HepG2 (cell line): ENCODE data around the gene BICDL2.

Experiments
- CHD2 ChIP-seq: IDR thresholded peaks from 2 replicates; pipeline ENCODE4 v1.6.1; 2011; ENCODE audit warnings: low read depth, low read length, improper control_type of control experiment
- HNRNPLL ChIP-seq: fragments of 200-400 bp; formaldehyde crosslinking; IDR thresholded peaks from 2 replicates; pipeline ENCODE4 v1.6.1; 2017; ENCODE audit warnings: mild to moderate bottlenecking, low read depth, low read length; ENCODE audit not compliant: poor library complexity, severe bottlenecking
- JUNB ChIP-seq: sonication (generic); formaldehyde crosslinking; IDR thresholded peaks from 2 replicates; pipeline ENCODE4 v1.8.0; 2022; ENCODE audit warnings: missing genetic modification reagents, mild to moderate bottlenecking, borderline replicate concordance
- KAT2B ChIP-seq: fragments of 150-350 bp; IDR thresholded peaks from 2 replicates; pipeline ENCODE4 v1.6.1; 2014; ENCODE audit warnings: low read depth, low read length, borderline replicate concordance
- MAZ ChIP-seq, 2 experiments: sonication (generic) in 1 of 2; formaldehyde crosslinking in 1 of 2; IDR thresholded peaks; 2 replicates each; pipeline versions ENCODE4 v1.5.0 to v1.6.1; 2012 to 2020; ENCODE audit warnings: low read depth in 2 of 2, mild to moderate bottlenecking in 2 of 2, borderline replicate concordance in 1 of 2, improper control_type of control experiment in 1 of 2, low read length in 1 of 2, missing genetic modification reagents in 1 of 2, moderate library complexity in 1 of 2
- POLR2A ChIP-seq, 2 experiments: IDR thresholded peaks; 2 replicates each; pipeline ENCODE4 v1.6.1; 2011; ENCODE audit warnings: low read depth in 2 of 2, low read length in 2 of 2, mild to moderate bottlenecking in 1 of 2, moderate library complexity in 1 of 2; ENCODE audit not compliant: insufficient read depth in 1 of 2
- RBFOX2 ChIP-seq: fragments of 200-400 bp; formaldehyde crosslinking; IDR thresholded peaks from 2 replicates; pipeline ENCODE4 v1.6.1; 2017; ENCODE audit warnings: low read depth, mild to moderate bottlenecking, low read length
- RBM39 ChIP-seq: fragments of 200-400 bp; formaldehyde crosslinking; IDR thresholded peaks from one replicate; pipeline ENCODE4 v1.6.1; 2018; ENCODE audit warnings: antibody characterized with exemption, mild to moderate bottlenecking, low read depth, low read length; ENCODE audit not compliant: poor library complexity, severe bottlenecking
- ZBTB8A ChIP-seq: sonication (generic); formaldehyde crosslinking; IDR thresholded peaks from 2 replicates; pipeline ENCODE4 v1.4.0; 2020; ENCODE audit warnings: mild to moderate bottlenecking, low read depth, missing genetic modification reagents, borderline replicate concordance
- ZNF274 ChIP-seq: sonication (generic); formaldehyde crosslinking; IDR thresholded peaks from 2 replicates; pipeline ENCODE4 v1.5.1; 2020; ENCODE audit warnings: mild to moderate bottlenecking, missing genetic modification reagents
- TF ChIP-seq, protein P1 (sequence below): sonication (generic); formaldehyde crosslinking; IDR thresholded peaks from 2 replicates; pipeline ENCODE4 v1.5.0; 2020; ENCODE audit warnings: mild to moderate bottlenecking, missing genetic modification reagents, moderate library complexity

DNA sequence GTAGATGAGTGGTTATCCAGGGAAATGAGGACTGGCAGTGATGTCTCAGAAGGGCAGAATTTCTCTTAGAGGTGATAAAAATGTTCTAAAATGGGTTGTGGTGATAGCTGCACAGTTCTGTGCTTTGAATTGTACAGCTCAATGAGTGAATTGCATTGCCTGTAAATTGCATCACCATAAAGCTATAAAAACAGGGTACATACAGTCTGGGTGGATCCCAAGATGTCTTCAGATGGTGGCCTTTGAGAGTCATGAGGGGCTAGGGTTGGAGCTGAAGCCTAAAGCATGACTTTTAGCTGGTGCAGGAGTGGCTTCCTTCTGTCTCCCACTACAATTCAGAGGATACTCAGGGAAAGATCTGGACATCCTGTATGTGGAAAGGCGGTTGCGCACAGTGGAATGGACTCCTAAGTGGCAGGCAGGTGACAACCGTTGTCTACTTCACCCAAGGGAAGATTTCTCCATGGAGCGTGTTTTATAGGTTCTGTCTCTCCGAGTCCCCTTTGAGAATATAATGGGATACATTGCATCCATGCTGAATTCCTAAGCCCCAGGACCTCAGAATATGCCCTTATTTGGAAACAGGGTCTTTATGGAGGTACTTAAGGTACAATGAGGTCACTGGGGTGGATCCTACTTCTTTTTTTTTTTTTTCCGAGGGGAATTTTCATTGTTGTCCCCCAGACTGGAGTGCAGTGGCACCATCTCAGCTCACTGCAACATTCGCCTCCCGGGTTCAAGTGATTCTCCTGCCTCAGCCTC is 27.1 kb upstream of the BICDL2 start:
- no peak for TF ChIP-seq RBFOX2
- no peak for TF ChIP-seq POLR2A (IDR thresholded peaks at IDR 0.05; ENCODE audit: insufficient read depth in 1 of 2, low read depth in 2 of 2, low read length in 2 of 2)
- TF ChIP-seq HNRNPLL: no peak
- TF ChIP-seq ZBTB8A (CRISPR knock-in tag): no peak
- no peak for TF ChIP-seq KAT2B
- TF ChIP-seq, protein P1, sequence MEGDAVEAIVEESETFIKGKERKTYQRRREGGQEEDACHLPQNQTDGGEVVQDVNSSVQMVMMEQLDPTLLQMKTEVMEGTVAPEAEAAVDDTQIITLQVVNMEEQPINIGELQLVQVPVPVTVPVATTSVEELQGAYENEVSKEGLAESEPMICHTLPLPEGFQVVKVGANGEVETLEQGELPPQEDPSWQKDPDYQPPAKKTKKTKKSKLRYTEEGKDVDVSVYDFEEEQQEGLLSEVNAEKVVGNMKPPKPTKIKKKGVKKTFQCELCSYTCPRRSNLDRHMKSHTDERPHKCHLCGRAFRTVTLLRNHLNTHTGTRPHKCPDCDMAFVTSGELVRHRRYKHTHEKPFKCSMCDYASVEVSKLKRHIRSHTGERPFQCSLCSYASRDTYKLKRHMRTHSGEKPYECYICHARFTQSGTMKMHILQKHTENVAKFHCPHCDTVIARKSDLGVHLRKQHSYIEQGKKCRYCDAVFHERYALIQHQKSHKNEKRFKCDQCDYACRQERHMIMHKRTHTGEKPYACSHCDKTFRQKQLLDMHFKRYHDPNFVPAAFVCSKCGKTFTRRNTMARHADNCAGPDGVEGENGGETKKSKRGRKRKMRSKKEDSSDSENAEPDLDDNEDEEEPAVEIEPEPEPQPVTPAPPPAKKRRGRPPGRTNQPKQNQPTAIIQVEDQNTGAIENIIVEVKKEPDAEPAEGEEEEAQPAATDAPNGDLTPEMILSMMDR: no peak
- TF ChIP-seq JUNB (CRISPR knock-in tag): no peak
- TF ChIP-seq ZNF274 (CRISPR knock-in tag): no peak
- no peak for TF ChIP-seq CHD2
- no peak for TF ChIP-seq MAZ (IDR thresholded peaks at IDR 0.05; ENCODE audit: borderline replicate concordance, low read depth, low read length)
- TF ChIP-seq MAZ (CRISPR knock-in tag; IDR thresholded peaks at IDR 0.05; ENCODE audit: low read depth): no peak
- TF ChIP-seq RBM39: no peak
